Hepatocyte (in vitro differentiated cells): ENCODE measurements around the gene DPP8. TPM values are rescaled to one million over a fixed set of nuclear protein-coding genes. Genes with fewer than 3 reads are reported as not detected.

ENCODE experiments used
- DNase-seq: peaks from one replicate; pipeline ENCODE4 v3.0.0-alpha.2; 2016; ENCODE audit warnings: low spot score
- H2AFZ ChIP-seq: fragments of 200-600 bp; sonication (generic); 2 replicates; pipeline ENCODE4 v1.6.0; 2016; ENCODE audit warnings: antibody characterized with exemption, mild to moderate bottlenecking
- H3K27ac ChIP-seq: fragments of 200-600 bp; sonication (generic); 2 replicates; pipeline ENCODE4 v1.5.1; 2016; ENCODE audit warnings: mild to moderate bottlenecking
- H3K27me3 ChIP-seq: fragments of 200-600 bp; sonication (generic); 2 replicates; pipeline ENCODE4 v1.6.1; 2016
- H3K36me3 ChIP-seq: fragments of 200-600 bp; sonication (generic); replicated peaks from 2 replicates; pipeline ENCODE4 v1.5.1; 2016; ENCODE audit warnings: low read depth; ENCODE audit not compliant: insufficient read depth
- H3K4me1 ChIP-seq: fragments of 200-600 bp; sonication (generic); 2 replicates; pipeline ENCODE4 v1.5.1; 2016; ENCODE audit warnings: mild to moderate bottlenecking, moderate library complexity; ENCODE audit not compliant: insufficient read depth
- H3K4me2 ChIP-seq: fragments of 200-600 bp; sonication (generic); 2 replicates; pipeline ENCODE4 v1.6.0; 2016
- H3K4me3 ChIP-seq: fragments of 200-600 bp; sonication (generic); 2 replicates; pipeline ENCODE4 v1.5.1; 2016; ENCODE audit warnings: mild to moderate bottlenecking
- H3K79me2 ChIP-seq: fragments of 200-600 bp; sonication (generic); 2 replicates; pipeline ENCODE4 v1.6.0; 2017; ENCODE audit warnings: mild to moderate bottlenecking
- H3K9me2 ChIP-seq: fragments of 200-600 bp; sonication (generic); replicated peaks from 2 replicates; pipeline ENCODE4 v1.6.0; 2017; ENCODE audit warnings: mild to moderate bottlenecking; ENCODE audit not compliant: insufficient read depth
- H3K9me3 ChIP-seq: fragments of 200-600 bp; sonication (generic); 2 replicates; pipeline ENCODE4 v1.5.1; 2016; ENCODE audit warnings: low read depth, mild to moderate bottlenecking
- H4K20me1 ChIP-seq: fragments of 200-600 bp; sonication (generic); 2 replicates; pipeline ENCODE4 v1.6.0; 2016; ENCODE audit warnings: mild to moderate bottlenecking; ENCODE audit not compliant: insufficient read depth, poor library complexity, severe bottlenecking
- EZH2 ChIP-seq: fragments of 200-600 bp; sonication (generic); IDR thresholded peaks from 2 replicates; pipeline ENCODE4 v1.6.1; 2016; ENCODE audit warnings: antibody characterized with exemption, mild to moderate bottlenecking, borderline replicate concordance
- EZH2phosphoT487 ChIP-seq: fragments of 200-600 bp; sonication (generic); IDR thresholded peaks from one replicate; pipeline ENCODE4 v1.6.1; 2018; ENCODE audit warnings: antibody characterized with exemption, mild to moderate bottlenecking, low read depth, moderate library complexity; ENCODE audit not compliant: unreplicated experiment, severe bottlenecking
- WGBS: methylation state at CpG from one replicate; pipeline ENCODE4 v1.1.6; 2016; ENCODE audit warnings: low lambda C conversion rate; ENCODE audit errors: missing lambda C conversion rate; 5-methylcytosine and 5-hydroxymethylcytosine counted together
- polyA plus RNA-seq: library from polyadenylated mRNA; unstranded; fragments of >200 nt; fragmentation: Nextera tagmentation; extraction: Ambion mirVana; gene quantifications from 2 replicates; pipeline ENCODE4 v1.2.1, GENCODE V29; 2016
- total RNA-seq: library from RNA; depleted of rRNA; stranded (reverse); fragments of >200 nt; gene quantifications from 2 replicates; pipeline ENCODE4 v1.2.3, GENCODE V29; 2014
- TF ChIP-seq, protein P1 (sequence below): fragments of 200-600 bp; sonication (generic); IDR thresholded peaks from 2 replicates; pipeline ENCODE4 v1.5.1; 2016; ENCODE audit warnings: antibody characterized with exemption, mild to moderate bottlenecking; ENCODE audit not compliant: poor library complexity

The DPP8 gene
- total and polyA plus RNA-seq, 2 experiments from 2014 or later = 23.3 to 25.3 TPM

DNA sequence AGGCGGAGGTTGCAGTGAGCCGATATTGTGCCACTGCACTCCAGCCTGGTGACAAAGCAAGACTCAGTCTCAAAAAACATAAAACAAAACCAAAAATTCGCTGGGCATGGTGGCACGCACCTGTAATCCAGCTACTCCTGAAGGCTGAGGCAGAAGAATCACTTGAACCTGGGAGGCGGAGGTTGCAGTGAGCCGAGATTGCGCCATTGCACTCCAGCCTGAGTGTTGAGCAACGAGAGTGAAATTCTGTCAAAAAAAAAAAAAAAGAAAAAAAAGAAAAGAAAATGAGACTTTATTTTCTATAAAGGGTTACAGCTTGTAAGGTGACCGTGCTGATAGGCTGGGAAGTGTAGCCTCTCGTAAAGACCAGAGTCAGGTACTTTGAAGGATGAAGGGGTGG, 6.7 kb upstream of the DPP8 start:
- Histone ChIP-seq H3K4me3 (no peak overlapping the region), H3K27me3 (no peaks in the 10 kb centered on the region), H2AFZ (no peak overlapping the region), H3K79me2 (no peaks in the 10 kb centered on the region), H3K4me2 (no peak overlapping the region), H3K27ac (no peak overlapping the region), H3K36me3 (no peaks in the 10 kb centered on the region), H3K9me3 (no peaks in the 10 kb centered on the region), H3K9me2 (no peaks in the 10 kb centered on the region), H3K4me1 (no peaks in the 10 kb centered on the region), H4K20me1 (no peaks in the 10 kb centered on the region)
- no peak for DNase-seq
- TF ChIP-seq EZH2phosphoT487 = no peak
- TF ChIP-seq, protein P1, sequence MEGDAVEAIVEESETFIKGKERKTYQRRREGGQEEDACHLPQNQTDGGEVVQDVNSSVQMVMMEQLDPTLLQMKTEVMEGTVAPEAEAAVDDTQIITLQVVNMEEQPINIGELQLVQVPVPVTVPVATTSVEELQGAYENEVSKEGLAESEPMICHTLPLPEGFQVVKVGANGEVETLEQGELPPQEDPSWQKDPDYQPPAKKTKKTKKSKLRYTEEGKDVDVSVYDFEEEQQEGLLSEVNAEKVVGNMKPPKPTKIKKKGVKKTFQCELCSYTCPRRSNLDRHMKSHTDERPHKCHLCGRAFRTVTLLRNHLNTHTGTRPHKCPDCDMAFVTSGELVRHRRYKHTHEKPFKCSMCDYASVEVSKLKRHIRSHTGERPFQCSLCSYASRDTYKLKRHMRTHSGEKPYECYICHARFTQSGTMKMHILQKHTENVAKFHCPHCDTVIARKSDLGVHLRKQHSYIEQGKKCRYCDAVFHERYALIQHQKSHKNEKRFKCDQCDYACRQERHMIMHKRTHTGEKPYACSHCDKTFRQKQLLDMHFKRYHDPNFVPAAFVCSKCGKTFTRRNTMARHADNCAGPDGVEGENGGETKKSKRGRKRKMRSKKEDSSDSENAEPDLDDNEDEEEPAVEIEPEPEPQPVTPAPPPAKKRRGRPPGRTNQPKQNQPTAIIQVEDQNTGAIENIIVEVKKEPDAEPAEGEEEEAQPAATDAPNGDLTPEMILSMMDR = no peak
- TF ChIP-seq EZH2 = no peak
- WGBS = 87% methylated on average over 3 of the region's 10 CpGs

DNA sequence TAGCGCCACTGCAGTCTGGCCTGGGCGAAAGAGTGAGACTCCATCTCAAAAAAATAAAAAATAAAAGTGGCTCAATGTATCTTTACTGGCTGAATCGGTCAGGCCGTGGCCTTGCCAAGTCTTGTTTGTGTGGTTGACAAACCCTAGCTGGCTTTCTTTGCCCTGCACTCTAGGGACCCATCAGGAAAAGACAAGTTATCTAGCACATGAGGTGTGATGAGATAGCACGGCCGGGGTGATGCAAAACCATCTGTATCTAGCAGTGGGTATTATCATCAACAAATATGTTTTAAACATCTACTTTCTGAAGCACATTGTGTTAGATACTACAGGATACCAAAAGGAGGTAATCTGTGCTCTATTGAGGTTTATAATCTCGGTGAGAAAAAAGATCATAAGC, 3.9 kb upstream of the DPP8 start:
- TF ChIP-seq EZH2 (no peak), EZH2phosphoT487 (no peak)
- TF ChIP-seq, protein P1 = no peak
- no peak overlapping the region for H3K4me2 ChIP-seq
- H4K20me1 ChIP-seq = peaks cover 5% of the 10 kb centered on the region
- peaks cover 6% of the 10 kb centered on the region for H3K79me2 ChIP-seq
- no peak overlapping the region for H3K27ac ChIP-seq
- H2AFZ ChIP-seq = no peak overlapping the region
- no peak overlapping the region for H3K4me3 ChIP-seq
- 80% methylated on average over 7 of the region's 7 CpGs for WGBS
- H3K4me1 ChIP-seq = peaks cover 3% of the 10 kb centered on the region
- no peaks in the 10 kb centered on the region for H3K36me3 ChIP-seq
- DNase-seq = no peak
- no peaks in the 10 kb centered on the region for H3K9me2 ChIP-seq
- no peaks in the 10 kb centered on the region for H3K27me3 ChIP-seq
- H3K9me3 ChIP-seq = no peaks in the 10 kb centered on the region

DNA sequence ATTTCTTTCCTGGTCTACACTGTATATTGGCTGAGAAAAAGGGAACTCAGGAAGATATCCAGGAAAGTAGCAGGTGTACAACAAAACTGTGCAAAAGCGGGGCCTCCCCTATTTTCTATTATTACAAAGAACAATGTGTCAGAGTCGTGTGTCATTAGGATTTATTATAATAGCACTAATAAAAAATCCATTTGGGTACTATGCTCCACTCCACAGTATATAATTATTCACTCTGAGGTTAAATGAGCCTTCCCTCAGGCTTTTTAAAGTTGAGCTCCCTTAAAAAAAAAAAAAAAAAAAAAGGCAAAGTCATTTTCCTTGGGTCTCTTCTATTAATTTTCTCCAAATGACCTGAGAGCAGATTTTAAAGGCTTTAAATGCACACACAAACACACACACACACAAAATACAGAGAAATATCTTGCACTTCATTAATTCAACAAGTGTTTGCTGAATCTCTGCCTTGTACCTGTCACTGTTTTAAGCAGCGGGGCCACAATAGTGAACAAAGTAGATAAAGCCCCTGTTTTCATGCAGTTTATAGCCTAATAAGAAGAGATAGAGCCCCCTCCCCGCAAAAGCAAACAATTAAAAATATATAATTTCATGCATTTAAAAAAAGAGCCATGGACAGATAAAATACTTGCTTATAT, 1.3 kb upstream of the DPP8 start:
- Histone ChIP-seq H3K4me2 (no peak overlapping the region), H3K36me3 (no peaks in the 10 kb centered on the region), H3K4me3 (no peak overlapping the region), H3K9me3 (no peaks in the 10 kb centered on the region), H4K20me1 (peaks cover 19% of the 10 kb centered on the region), H3K9me2 (no peaks in the 10 kb centered on the region), H3K27me3 (no peaks in the 10 kb centered on the region), H2AFZ (no peak overlapping the region), H3K4me1 (peaks cover 8% of the 10 kb centered on the region), H3K79me2 (peaks cover 31% of the 10 kb centered on the region), H3K27ac (no peak overlapping the region)
- WGBS = 76% methylated on average over 4 of the region's 4 CpGs
- TF ChIP-seq EZH2 (no peak), EZH2phosphoT487 (no peak)
- TF ChIP-seq, protein P1 = no peak
- no peak for DNase-seq

DNA sequence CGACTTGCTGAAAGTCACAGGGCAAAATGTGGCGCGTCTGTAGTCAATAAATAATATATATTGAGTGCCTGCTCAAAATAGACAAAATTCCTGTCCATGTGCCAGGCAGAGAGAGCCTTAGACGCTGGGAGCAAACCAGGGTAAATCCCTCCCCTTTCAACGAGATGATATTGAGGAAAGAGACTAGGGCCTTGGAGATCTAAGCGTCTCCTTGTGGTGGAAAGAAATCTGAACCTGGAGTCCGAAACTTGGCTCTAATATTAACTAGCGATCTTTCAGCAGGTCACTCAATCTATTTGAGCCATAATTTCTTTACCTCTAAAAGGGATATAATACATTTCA, 348 bp upstream of the DPP8 start:
- H3K79me2 ChIP-seq = peaks cover 36% of the 10 kb centered on the region
- peak overlapping the region; percentile 70 for H2AFZ ChIP-seq
- H3K9me2 ChIP-seq = no peaks in the 10 kb centered on the region
- 47% methylated on average over 7 of the region's 8 CpGs for WGBS
- no peak overlapping the region for H3K4me3 ChIP-seq
- H3K4me1 ChIP-seq = peaks cover 8% of the 10 kb centered on the region
- H3K4me2 ChIP-seq = peak overlapping the region; percentile 51
- H3K27ac ChIP-seq = no peak overlapping the region
- H3K9me3 ChIP-seq = no peaks in the 10 kb centered on the region
- peaks cover 19% of the 10 kb centered on the region for H4K20me1 ChIP-seq
- H3K36me3 ChIP-seq = no peaks in the 10 kb centered on the region
- TF ChIP-seq EZH2 (no peak), EZH2phosphoT487 (no peak)
- TF ChIP-seq, protein P1 = no peak
- no peaks in the 10 kb centered on the region for H3K27me3 ChIP-seq
- no peak for DNase-seq
